ENCODE results near the gene TBC1D16.
"Not testable (repeated sequence)": the region's sequence is repeated elsewhere in the genome, so short reads cannot be mapped to it uniquely, and the experiment has no call there.

The TBC1D16 gene

DNA sequence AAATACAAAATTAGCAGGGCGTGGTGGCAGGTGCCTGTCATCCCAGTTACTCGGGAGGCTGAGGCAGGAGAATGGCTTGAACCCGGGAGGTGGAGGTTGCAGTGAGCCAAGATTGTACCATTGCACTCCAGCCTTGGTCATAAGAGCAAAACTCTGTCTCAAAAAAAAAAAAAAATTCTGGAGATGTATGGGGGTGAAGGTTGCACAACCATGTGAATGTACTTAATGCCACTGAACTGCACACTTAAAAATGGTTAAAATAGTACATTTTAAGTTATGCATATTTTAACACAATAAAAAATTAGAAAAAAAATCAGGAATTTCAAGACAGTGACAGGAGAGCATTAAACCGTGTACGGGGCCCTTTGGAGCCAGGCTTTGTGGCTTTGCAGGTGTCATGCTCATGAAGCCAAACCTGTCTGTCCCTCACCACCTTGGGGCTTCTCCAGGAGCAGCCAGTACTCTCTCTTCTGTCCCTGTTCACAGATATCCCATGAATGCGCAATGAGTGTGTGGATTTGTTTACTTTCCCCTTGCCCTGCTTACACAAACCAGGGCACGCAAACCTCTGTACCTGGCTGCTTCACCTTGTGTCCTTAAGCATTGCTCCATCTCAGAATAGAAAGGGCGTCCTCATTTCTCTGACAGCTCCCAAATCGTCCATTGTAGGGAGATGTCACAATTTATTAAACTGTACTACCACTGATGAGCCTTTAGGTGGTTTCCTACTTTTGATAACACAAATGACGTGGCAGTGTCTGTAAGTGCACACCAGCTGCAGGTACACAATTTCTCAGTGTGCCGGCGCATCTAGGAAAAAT lies 138.2 kb downstream of the TBC1D16 start:
- no peak for DNase-seq

GRCh38 chr17:79893457-79893856 lies 142.2 kb downstream of the TBC1D16 start:
- not testable (repeated sequence) for DNase-seq

DNA sequence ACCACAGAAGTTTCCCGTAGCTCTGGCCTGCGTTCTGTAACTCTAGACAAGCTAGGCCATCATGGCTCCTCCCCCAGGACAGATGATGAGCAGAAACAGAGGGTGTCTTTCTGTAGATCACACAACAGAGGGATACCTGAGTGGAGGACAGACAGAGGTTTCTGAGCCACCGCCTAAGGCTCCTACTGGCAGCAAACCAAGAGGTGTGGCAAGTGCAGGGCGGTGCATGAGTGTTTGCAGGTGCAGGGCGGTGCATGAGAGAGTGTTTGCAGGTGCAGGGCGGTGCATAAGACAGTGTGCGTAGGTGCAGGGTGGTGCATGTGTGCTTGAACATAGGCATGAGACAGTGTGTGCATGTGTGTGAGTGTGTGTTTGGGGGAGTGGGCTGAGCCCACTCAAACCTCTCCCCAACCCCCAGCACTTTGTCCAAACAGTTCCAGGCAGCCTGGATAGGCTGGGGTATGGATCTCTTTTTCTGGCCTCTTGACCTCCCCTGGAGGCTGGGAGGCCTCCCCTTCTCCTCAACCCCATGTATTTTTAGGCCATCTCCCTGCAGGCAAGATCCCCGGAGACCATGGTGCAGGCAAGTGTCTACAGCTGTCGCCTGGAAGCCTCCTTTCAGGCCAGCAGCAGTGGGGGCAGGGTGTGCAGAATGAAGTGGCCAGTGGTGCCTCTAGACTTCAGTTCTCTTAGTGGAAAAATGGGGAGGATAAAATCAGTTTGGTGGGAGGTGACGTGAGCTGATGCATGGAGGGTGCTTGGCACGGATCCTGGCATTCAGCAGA lies 143.0 kb downstream of the TBC1D16 start:
- DNase-seq = no peak

DNA sequence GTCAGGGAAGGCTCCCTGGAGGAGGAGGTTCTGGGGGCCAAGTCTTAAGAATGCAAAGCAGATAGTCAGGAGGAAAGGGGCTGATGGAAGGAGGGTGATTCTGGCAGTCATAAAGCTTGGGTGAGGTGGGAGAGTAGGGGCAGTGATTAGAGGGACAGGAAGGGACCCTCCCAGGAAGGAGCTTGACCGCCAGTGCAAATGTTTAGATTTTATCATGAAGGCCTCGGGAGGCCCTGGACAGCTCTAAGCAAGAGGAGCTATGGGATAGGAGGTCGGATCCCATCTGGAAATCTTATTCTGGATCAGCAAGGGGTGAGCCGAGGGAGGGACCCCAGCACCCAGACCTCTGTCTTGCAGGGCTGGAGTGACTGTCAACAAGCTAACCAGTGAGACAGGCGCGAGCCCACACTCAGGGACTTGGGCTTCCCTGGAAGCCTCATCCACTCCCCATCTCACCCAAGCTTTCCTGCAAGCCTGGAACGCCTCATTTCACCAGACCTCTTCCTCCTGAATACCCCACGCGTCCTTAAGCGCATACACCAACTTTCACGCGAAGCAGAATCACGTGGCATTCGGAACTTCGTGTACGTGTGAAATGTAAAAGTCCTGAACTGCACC lies 144.4 kb downstream of the TBC1D16 start:
- DNase-seq = no peak

DNA sequence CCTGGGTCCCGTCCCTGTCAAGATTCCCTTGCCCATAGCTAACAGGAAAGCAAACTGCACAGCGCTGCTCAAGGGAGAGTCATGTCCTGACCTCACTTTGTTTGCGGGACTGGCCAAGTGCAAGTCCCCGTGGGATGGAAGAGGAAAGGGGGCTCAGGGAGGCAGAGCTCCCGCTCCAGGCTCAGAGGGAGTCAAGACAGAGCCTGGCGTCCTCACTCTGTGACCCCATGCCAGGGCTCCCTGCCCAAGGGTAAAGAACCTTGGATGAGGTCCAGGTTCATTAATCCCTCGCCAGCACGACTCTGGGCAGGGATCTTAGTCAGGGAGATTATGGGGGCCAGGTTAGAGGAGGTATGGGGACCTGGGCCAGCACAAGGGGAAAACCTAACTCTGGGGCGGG lies 145.0 kb downstream of the TBC1D16 start:
- DNase-seq = no peak

DNA sequence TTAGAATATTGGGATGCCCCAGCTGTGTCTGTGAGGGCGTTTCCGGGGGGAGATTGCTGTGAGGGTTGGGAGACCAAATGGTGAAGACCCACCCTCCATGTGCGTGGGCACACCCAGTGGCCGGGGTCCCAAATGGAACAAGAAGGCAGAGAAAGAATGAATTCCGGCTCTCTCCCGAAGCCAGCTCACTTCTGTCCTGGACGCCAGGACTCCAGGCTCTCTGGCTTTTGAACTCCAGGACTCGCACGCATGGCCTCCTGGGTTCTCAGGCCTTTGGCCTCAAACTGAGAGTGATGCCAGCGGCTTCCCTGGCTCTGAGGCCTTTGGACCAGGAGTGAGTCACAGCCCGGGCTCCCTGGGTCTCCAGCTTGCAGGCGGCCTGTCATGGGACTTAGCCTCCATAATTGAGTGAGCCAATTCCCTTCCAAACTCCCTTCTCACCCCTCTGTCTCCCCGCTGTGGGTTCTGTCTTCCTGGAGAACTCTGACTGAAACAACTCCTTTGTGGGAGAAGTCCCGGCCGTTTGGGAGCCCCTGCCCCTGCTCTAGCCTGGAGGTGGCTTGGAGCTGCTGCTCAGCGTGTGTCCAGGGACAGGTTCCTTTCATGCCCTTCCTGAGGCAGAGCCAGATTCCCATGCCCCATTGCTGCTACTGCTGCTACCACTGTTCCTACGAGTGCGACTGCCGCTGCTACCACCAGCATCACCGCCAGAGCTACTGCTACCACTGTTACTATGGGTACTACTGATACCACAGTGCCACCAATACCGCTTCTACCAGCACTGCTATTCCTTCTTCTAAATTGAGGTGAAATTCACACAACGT lies 146.6 kb downstream of the TBC1D16 start:
- no peak for DNase-seq

DNA sequence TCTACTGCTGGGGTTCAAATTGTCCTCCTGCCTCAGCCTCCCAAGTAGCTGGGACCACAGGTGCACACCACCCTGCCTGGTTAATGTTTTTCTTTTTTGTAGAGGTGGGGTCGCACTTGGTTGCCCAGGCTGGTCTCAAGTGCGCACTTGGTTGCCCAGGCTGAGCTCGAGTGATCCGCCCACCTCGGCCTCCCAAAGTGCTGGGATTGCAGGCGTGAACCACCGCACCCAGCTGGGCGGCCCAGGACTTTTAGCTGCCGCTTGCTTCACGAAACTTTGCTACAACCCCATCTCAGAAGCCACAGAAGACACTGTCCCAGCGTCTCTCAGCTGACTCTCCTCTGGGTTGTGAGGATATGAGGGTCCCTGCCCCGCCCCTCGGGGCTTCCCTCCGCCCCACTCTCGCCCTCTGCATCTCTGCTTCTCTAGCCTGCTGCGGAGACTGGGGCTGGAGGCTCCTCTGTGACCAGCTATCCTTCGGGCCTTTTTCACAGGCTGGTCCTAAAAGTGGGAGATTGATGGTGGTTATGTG lies 147.6 kb downstream of the TBC1D16 start:
- DNase-seq = no peak

- no peak for DNase-seq
Measured at GRCh38 chr17:79887451-79887991, 148.2 kb downstream of the TBC1D16 start.

GRCh38 chr17:79883202-79883601 lies 152.5 kb downstream of the TBC1D16 start:
- DNase-seq = no peak

All from hypothalamus (tissue), 51 donors.